Rectal smooth muscle tissue (tissue), 1 donor: ENCODE data around the gene PRKCE.
"Not testable (repeated sequence)": the region's sequence is repeated elsewhere in the genome, so short reads cannot be mapped to it uniquely, and the experiment has no call there.

Experiments
- H3K27ac ChIP-seq: one replicate; pipeline ENCODE4 v1.7.0; 2013; ENCODE audit warnings: low read depth, low read length, inconsistent platforms
- H3K27me3 ChIP-seq: one replicate; pipeline ENCODE4 v1.7.0; 2013; ENCODE audit warnings: low read length; ENCODE audit not compliant: control insufficient read depth, insufficient read depth
- H3K36me3 ChIP-seq: one replicate; pipeline ENCODE4 v1.7.0; 2013; ENCODE audit warnings: low read length; ENCODE audit not compliant: control insufficient read depth, insufficient read depth
- H3K4me1 ChIP-seq: one replicate; pipeline ENCODE4 v1.7.0; 2013; ENCODE audit warnings: low read length; ENCODE audit not compliant: control insufficient read depth, insufficient read depth
- H3K4me3 ChIP-seq: one replicate; pipeline ENCODE4 v1.7.0; 2013; ENCODE audit warnings: low read length
- H3K9ac ChIP-seq: one replicate; pipeline ENCODE4 v1.7.0; 2013; ENCODE audit warnings: low read length

PRKCE gene

DNA sequence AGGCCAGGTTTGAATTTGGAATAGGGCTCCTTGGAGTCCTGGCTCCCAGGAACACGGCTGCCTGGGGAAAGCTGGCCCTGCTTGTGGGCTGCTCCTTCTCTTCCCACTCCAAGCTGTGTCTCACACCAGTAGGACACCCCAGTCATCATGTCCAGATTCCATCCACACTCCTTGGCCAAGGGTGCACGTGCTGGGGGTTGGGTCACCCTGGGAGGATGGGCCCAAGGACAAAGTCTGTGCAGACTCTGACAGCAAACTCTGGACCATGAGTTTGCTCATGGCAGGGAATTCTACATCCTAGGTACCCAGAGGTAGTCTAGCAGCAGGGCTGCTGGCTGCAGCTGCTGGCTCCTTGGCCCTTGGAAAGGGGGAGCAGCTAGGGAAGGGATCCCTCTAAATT is 543.4 kb downstream of the PRKCE start:
- no peaks in the 10 kb centered on the region for H3K36me3 ChIP-seq
- H3K9ac ChIP-seq = no peak overlapping the region
- no peak overlapping the region for H3K4me3 ChIP-seq
- H3K27me3 ChIP-seq = no peaks in the 10 kb centered on the region
- no peaks in the 10 kb centered on the region for H3K4me1 ChIP-seq
- H3K27ac ChIP-seq = no peak overlapping the region

DNA sequence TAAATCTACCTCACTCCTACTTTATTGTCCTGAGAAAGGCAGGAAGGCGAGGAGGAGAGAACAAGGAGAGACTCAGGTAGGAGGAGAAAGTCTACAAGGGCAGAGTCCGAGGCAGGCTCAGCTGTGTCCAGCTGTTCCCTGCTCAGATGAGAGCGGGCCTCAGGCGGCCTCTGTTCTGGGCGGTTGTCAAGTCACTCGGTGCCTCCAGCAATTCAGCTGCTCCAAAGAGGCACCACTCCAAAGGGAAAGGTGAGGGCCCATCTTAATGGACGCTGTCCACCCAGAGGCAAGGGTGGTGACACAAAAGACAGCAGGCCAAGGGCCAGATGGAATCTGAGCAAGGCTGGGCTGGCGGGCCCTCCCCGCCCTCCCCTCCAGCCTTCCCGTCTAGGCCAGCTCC is 544.3 kb downstream of the PRKCE start:
- H3K9ac ChIP-seq = no peak overlapping the region
- H3K27ac ChIP-seq = no peak overlapping the region
- H3K4me1 ChIP-seq = no peaks in the 10 kb centered on the region
- H3K36me3 ChIP-seq = no peaks in the 10 kb centered on the region
- H3K27me3 ChIP-seq = no peaks in the 10 kb centered on the region
- no peak overlapping the region for H3K4me3 ChIP-seq

DNA sequence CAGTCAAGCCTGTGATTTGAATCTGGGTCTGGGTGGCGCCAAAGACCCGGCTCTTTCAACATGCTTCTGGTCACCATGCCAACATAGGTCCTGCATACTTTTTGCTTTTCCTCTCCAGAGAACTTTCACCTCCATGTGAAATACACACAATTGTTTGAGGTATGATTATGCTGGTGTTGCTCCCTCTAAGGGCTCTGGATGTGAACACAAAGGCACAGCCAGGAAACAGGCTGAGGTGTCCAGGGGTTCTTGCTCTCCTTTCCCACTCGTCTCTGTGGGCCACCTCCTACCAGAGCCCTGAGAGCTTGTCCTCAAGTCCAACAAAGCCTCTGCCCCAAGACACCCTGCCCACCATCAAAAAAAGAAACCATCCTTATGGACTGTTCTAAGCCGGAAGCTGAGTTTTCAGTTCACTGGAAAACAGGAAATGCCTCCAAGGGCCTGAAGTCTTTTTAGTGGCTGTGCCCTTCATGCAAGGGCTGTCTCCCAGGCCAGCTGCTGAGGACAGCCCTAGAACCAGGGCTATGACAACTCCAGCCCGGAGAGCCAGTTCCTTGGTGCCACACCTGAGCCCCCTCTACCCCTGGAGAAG is 545.5 kb downstream of the PRKCE start:
- H3K27ac ChIP-seq = no peak overlapping the region
- H3K9ac ChIP-seq = no peak overlapping the region
- no peaks in the 10 kb centered on the region for H3K4me1 ChIP-seq
- no peaks in the 10 kb centered on the region for H3K36me3 ChIP-seq
- H3K4me3 ChIP-seq = no peak overlapping the region
- H3K27me3 ChIP-seq = no peaks in the 10 kb centered on the region

DNA sequence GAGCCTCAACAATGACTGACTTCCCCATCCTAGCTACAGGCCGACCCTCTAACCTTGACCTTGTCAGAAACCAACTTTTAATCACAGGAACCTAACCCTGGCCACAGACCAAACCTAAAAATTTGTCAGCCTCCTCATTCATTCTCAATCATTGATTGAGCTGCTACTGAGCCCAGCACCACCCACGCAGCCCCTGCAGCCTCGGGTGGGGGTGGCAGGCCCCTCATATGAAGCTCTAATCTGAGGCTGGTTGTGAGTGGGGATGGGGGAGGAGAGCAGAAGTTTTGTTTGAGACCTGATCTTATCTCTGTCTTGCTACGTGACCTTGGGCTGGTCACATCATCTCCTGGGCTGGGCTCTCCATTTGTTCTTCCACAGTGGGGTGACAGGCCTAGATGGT is 546.2 kb downstream of the PRKCE start:
- no peak overlapping the region for H3K4me3 ChIP-seq
- H3K9ac ChIP-seq = no peak overlapping the region
- no peaks in the 10 kb centered on the region for H3K4me1 ChIP-seq
- H3K27ac ChIP-seq = no peak overlapping the region
- H3K36me3 ChIP-seq = no peaks in the 10 kb centered on the region
- no peaks in the 10 kb centered on the region for H3K27me3 ChIP-seq

DNA sequence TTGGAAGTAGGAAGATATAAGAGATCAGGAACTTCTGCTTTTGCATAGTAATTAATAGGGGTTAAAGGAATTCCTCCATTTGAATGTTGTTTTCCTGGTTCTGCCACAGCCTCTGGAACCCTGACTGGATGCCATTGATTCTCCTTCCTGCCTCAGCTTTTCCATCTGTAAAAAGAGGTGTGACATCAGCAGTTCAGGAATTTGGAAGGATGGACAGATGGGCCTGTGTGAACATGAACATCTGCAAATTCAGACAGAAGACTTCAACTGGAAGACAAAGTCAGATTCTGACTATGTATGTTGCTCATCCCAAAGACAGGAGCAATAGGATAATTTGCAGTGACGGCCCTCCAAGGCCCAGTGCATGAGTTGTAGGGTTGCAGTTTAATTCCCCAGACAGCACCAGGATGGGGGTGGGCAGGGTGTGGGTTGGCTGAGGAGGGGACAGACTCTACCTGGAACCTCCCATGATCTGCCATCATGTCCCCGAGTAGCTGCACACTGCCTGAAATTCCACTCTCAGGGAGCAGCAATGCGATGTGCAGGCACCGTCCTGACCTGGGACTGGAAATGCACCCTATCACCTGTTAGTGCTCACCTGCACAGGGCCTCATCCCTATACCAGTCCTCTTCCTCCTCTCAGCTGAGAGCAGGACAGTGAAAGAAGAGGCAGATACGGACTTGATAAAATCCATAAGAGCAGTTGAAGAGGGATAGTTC is 546.8 kb downstream of the PRKCE start:
- Histone ChIP-seq H3K27ac (no peak overlapping the region), H3K27me3 (no peaks in the 10 kb centered on the region), H3K9ac (no peak overlapping the region), H3K4me3 (no peak overlapping the region), H3K36me3 (no peaks in the 10 kb centered on the region), H3K4me1 (no peaks in the 10 kb centered on the region)

GRCh38 chr2:46198966-46199365 is 547.5 kb downstream of the PRKCE start:
- Histone ChIP-seq H3K27me3 (no peaks in the 10 kb centered on the region), H3K36me3 (no peaks in the 10 kb centered on the region), H3K27ac (no peak overlapping the region), H3K9ac (no peak overlapping the region), H3K4me3 (no peak overlapping the region), H3K4me1 (no peaks in the 10 kb centered on the region)

- no peaks in the 10 kb centered on the region for H3K4me1 ChIP-seq
- no peaks in the 10 kb centered on the region for H3K27me3 ChIP-seq
- no peaks in the 10 kb centered on the region for H3K36me3 ChIP-seq
- no peak overlapping the region for H3K9ac ChIP-seq
- H3K27ac ChIP-seq = no peak overlapping the region
- H3K4me3 ChIP-seq = no peak overlapping the region
Measured at GRCh38 chr2:46200100-46200690, 548.7 kb downstream of the PRKCE start.

DNA sequence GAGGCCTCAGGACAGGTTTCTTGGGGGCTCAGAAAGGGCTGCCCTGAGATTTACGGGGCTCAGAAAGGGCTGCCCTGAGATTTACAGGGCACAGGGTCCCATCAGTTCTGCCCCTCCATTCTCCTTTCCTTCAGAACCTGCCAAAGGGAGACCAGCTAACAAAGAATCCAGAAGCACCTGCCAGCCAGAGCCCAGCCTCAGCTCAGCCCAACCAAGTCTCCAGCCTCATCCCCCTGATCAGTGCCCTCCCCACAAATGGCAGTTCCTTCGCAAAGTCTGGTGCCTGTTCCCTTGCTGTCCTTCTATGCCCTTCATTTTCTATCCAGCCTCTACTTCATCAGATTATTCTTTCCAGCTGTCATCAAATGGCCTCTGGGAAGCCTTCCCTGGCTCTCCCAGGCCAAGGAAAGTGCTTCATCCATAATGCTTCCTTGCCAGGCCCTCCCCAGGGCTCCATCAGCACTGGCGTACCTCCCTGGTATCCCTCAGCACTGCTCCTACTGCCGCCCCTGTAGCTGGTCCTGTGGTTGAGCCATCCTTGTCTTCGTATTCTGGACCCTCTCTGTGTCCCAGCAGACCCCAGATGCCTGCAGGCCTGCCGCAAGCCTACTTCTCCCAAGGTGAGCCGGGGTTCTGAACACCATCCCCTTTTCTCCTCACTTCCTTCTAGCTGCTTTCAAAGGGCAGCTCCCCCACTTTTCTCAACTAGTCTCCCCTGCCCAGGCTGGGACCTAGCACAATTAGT is 549.6 kb downstream of the PRKCE start:
- no peaks in the 10 kb centered on the region for H3K27me3 ChIP-seq
- H3K36me3 ChIP-seq = no peaks in the 10 kb centered on the region
- no peak overlapping the region for H3K4me3 ChIP-seq
- H3K4me1 ChIP-seq = no peaks in the 10 kb centered on the region
- no peak overlapping the region for H3K27ac ChIP-seq
- H3K9ac ChIP-seq = no peak overlapping the region

- H3K27ac ChIP-seq = no peak overlapping the region
Measured at GRCh38 chr2:46202453-46202852, 551.0 kb downstream of the PRKCE start.

DNA sequence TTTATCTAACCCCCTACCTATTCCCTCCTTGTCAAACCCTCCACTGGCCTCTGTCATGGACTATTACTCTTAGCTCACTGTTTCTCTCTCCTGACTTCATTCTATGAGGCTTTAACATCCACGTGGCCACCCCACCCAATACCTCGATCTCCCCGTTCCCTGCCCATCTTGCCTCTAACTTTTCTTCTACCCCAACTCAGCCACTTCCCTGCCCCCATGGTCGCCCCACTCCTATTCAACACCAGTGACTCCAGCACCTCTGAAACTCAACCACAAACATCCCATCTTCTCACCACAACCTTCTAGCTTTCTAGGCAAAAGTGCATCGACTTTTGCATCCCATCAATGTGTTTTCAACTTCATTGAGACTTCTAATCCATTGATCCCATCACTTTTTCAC is 551.5 kb downstream of the PRKCE start:
- no peak overlapping the region for H3K4me3 ChIP-seq
- H3K27ac ChIP-seq = no peak overlapping the region
- H3K4me1 ChIP-seq = no peaks in the 10 kb centered on the region
- no peak overlapping the region for H3K9ac ChIP-seq
- no peaks in the 10 kb centered on the region for H3K27me3 ChIP-seq
- no peaks in the 10 kb centered on the region for H3K36me3 ChIP-seq

More at GRCh38 chr2:46202453-46202852, 551.0 kb downstream of the PRKCE start:
- Histone ChIP-seq H3K27me3 (no peaks in the 10 kb centered on the region), H3K4me1 (no peaks in the 10 kb centered on the region), H3K4me3 (no peak overlapping the region), H3K36me3 (no peaks in the 10 kb centered on the region), H3K9ac (no peak overlapping the region)

DNA sequence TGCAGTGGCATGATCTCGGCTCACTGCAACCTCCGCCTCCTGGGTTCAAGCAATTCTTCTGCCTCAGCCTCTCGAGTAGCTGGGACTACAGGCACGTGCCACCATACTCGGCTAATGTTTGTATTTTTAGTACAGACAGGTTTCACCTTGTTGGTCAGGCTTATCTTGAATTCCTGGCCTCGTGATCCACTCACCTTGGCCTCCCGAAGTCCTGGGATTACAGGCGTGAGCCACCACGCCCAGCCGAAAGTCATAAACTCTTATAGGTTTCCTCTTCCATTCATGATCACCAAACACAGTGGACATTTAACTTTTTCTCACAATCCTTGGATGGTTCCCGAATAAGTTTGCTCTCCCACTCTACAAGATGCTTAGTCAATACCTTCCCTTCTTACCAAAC is 552.2 kb downstream of the PRKCE start:
- not testable (repeated sequence) for H3K9ac ChIP-seq, H3K4me3 ChIP-seq, H3K27me3 ChIP-seq, H3K4me1 ChIP-seq, H3K27ac ChIP-seq, H3K36me3 ChIP-seq

- H3K27ac ChIP-seq = no peak overlapping the region
- H3K27me3 ChIP-seq = no peaks in the 10 kb centered on the region
- H3K4me1 ChIP-seq = no peaks in the 10 kb centered on the region
- no peaks in the 10 kb centered on the region for H3K36me3 ChIP-seq
- H3K9ac ChIP-seq = no peak overlapping the region
- H3K4me3 ChIP-seq = no peak overlapping the region
Measured at GRCh38 chr2:46207591-46207990, 556.1 kb downstream of the PRKCE start.
